Skin of body (tissue), 2 donors: ENCODE results near the gene AP1M1. TPM values are rescaled to one million over a fixed set of nuclear protein-coding genes. Genes with fewer than 3 reads are reported as not detected.

Experiments used
- DNase-seq: peaks from one replicate; lab custom pipeline; 2025; lab: John Stamatoyannopoulos, UW
- total RNA-seq: library from RNA; depleted of rRNA; stranded (reverse); fragments of >200 nt; gene quantifications from one replicate; pipeline ENCODE4 v1.2.3, GENCODE V29; 2014

The AP1M1 gene
- total RNA-seq, 1 donor from 2014 or later: 24.5 TPM

- DNase-seq: no peak
Observed at GRCh38 chr19:16207490-16208025, 9.8 kb downstream of the AP1M1 start.

GRCh38 chr19:16208064-16208759 lies 10.5 kb downstream of the AP1M1 start:
- DNase-seq: no peak

- no peak for DNase-seq
Observed at GRCh38 chr19:16208847-16209665, 11.3 kb downstream of the AP1M1 start.

- no peak for DNase-seq
Observed at GRCh38 chr19:16210168-16210567, 12.5 kb downstream of the AP1M1 start.

- no peak for DNase-seq
Observed at GRCh38 chr19:16213076-16213475, 15.4 kb downstream of the AP1M1 start.

GRCh38 chr19:16216744-16217670 lies 19.3 kb downstream of the AP1M1 start:
- DNase-seq: no peak

- no peak for DNase-seq
Observed at GRCh38 chr19:16217716-16218451, 20.2 kb downstream of the AP1M1 start.

- DNase-seq: no peak
Observed at GRCh38 chr19:16218851-16219250, 21.1 kb downstream of the AP1M1 start.

GRCh38 chr19:16222806-16223205 lies 25.1 kb downstream of the AP1M1 start:
- DNase-seq: peak; percentile 6

GRCh38 chr19:16223746-16224145 lies 26.0 kb downstream of the AP1M1 start:
- no peak for DNase-seq

- DNase-seq: no peak
Observed at GRCh38 chr19:16224293-16225045, 26.8 kb downstream of the AP1M1 start.

- no peak for DNase-seq
Observed at GRCh38 chr19:16225279-16226183, 27.8 kb downstream of the AP1M1 start.

GRCh38 chr19:16226184-16226591 lies 28.5 kb downstream of the AP1M1 start:
- no peak for DNase-seq

GRCh38 chr19:16226878-16227836 lies 29.4 kb downstream of the AP1M1 start:
- no peak for DNase-seq

- DNase-seq: no peak
Observed at GRCh38 chr19:16227837-16228636, 30.3 kb downstream of the AP1M1 start.

GRCh38 chr19:16228637-16229321 lies 31.1 kb downstream of the AP1M1 start:
- DNase-seq: no peak
